H9 (cell line): ENCODE measurements around the gene TRRAP. TPM values are rescaled to one million over a fixed set of nuclear protein-coding genes. Genes with fewer than 3 reads are reported as not detected.

Source experiments
- DNase-seq: peaks from one replicate; pipeline ENCODE4 v3.0.0-alpha.2; 2017
- H2AFZ ChIP-seq: one replicate; pipeline ENCODE4 v1.6.1; 2013; ENCODE audit warnings: mild to moderate bottlenecking, low read length, control low read depth, moderate library complexity
- H2AK5ac ChIP-seq: 2 replicates; pipeline ENCODE4 v1.6.1; 2013; ENCODE audit warnings: low read length, control low read depth, mixed read lengths; ENCODE audit not compliant: insufficient read length
- H2BK120ac ChIP-seq: one replicate; pipeline ENCODE4 v1.6.1; 2013; ENCODE audit warnings: low read depth, mild to moderate bottlenecking, low read length, control low read depth, inconsistent platforms; ENCODE audit not compliant: poor library complexity, severe bottlenecking
- H2BK12ac ChIP-seq: 2 replicates; pipeline ENCODE4 v1.6.1; 2013; ENCODE audit warnings: low read length, control low read depth, mixed read lengths, low read depth; ENCODE audit not compliant: insufficient read length
- H2BK15ac ChIP-seq: 2 replicates; pipeline ENCODE4 v1.6.1; 2013; ENCODE audit warnings: low read depth, low read length, control low read depth
- H2BK20ac ChIP-seq: one replicate; pipeline ENCODE4 v1.6.1; 2013; ENCODE audit warnings: low read depth, mild to moderate bottlenecking, low read length, control low read depth, inconsistent platforms; ENCODE audit not compliant: poor library complexity, severe bottlenecking
- H2BK5ac ChIP-seq: 2 replicates; pipeline ENCODE4 v1.6.1; 2013; ENCODE audit warnings: low read length, control low read depth, mixed read lengths; ENCODE audit not compliant: insufficient read length
- H3K14ac ChIP-seq: 2 replicates; pipeline ENCODE4 v1.6.1; 2013; ENCODE audit warnings: low read length, control low read depth; ENCODE audit not compliant: insufficient read depth
- H3K18ac ChIP-seq: 2 replicates; pipeline ENCODE4 v1.6.1; 2013; ENCODE audit warnings: low read depth, mild to moderate bottlenecking, mixed read lengths, low read length, control low read depth; ENCODE audit not compliant: insufficient read length
- H3K23ac ChIP-seq: 2 replicates; pipeline ENCODE4 v1.6.1; 2013; ENCODE audit warnings: low read length, control low read depth, mixed read lengths, low read depth; ENCODE audit not compliant: insufficient read length
- H3K23me2 ChIP-seq: 2 replicates; pipeline ENCODE4 v1.6.1; 2013; ENCODE audit warnings: low read depth, mild to moderate bottlenecking, mixed read lengths, low read length, control low read depth; ENCODE audit not compliant: insufficient read length, poor library complexity, severe bottlenecking
- H3K27ac ChIP-seq: 2 replicates; pipeline ENCODE4 v1.5.1; 2013; ENCODE audit warnings: low read length, control low read depth, mixed read lengths, low read depth; ENCODE audit not compliant: insufficient read length
- H3K27me3 ChIP-seq: 2 replicates; pipeline ENCODE4 v1.6.1; 2013; ENCODE audit warnings: low read length, control low read depth, inconsistent platforms; ENCODE audit not compliant: insufficient read depth
- H3K4ac ChIP-seq: 2 replicates; pipeline ENCODE4 v1.6.1; 2013; ENCODE audit warnings: low read depth, mild to moderate bottlenecking, control low read depth, inconsistent platforms, low read length, moderate library complexity
- H3K4me1 ChIP-seq: 2 replicates; pipeline ENCODE4 v1.6.1; 2013; ENCODE audit warnings: low read length, control low read depth, inconsistent platforms; ENCODE audit not compliant: insufficient read depth
- H3K4me2 ChIP-seq: 2 replicates; pipeline ENCODE4 v1.6.1; 2013; ENCODE audit warnings: low read length, control low read depth, mixed read lengths; ENCODE audit not compliant: insufficient read length, insufficient read depth
- H3K56ac ChIP-seq: 2 replicates; pipeline ENCODE4 v1.6.1; 2013; ENCODE audit warnings: low read depth, mild to moderate bottlenecking, mixed read lengths, low read length, control low read depth; ENCODE audit not compliant: insufficient read length
- H3K79me1 ChIP-seq: 2 replicates; pipeline ENCODE4 v1.6.1; 2013; ENCODE audit warnings: low read depth, mild to moderate bottlenecking, moderate library complexity, low read length, control low read depth, inconsistent platforms; ENCODE audit not compliant: insufficient read depth, poor library complexity, severe bottlenecking
- H3K79me2 ChIP-seq: 2 replicates; pipeline ENCODE4 v1.6.1; 2013; ENCODE audit warnings: low read length, control low read depth, inconsistent platforms; ENCODE audit not compliant: insufficient read depth
- H3K9ac ChIP-seq: 2 replicates; pipeline ENCODE4 v1.6.1; 2013; ENCODE audit warnings: low read length, control low read depth, mixed read lengths; ENCODE audit not compliant: insufficient read length; ENCODE audit errors: extremely low read depth
- H3K9me3 ChIP-seq: one replicate; pipeline ENCODE4 v1.6.1; 2013; ENCODE audit warnings: low read depth, low read length, inconsistent platforms; ENCODE audit not compliant: control insufficient read depth
- H3T11ph ChIP-seq: one replicate; pipeline ENCODE4 v1.6.1; 2013; ENCODE audit warnings: mild to moderate bottlenecking, low read length, control low read depth, inconsistent platforms
- H4K20me1 ChIP-seq: one replicate; pipeline ENCODE4 v1.6.1; 2013; ENCODE audit not compliant: control insufficient read depth, insufficient read length, insufficient read depth
- H4K5ac ChIP-seq: 2 replicates; pipeline ENCODE4 v1.6.1; 2013; ENCODE audit warnings: low read depth, mild to moderate bottlenecking, mixed read lengths, low read length, control low read depth; ENCODE audit not compliant: insufficient read length
- H4K8ac ChIP-seq: replicated peaks from 2 replicates; pipeline ENCODE4 v1.6.1; 2013; ENCODE audit warnings: low read length, control low read depth, mixed read lengths, low read depth; ENCODE audit not compliant: insufficient read length
- H4K91ac ChIP-seq: 2 replicates; pipeline ENCODE4 v1.6.1; 2013; ENCODE audit warnings: low read depth, mild to moderate bottlenecking, moderate library complexity, mixed read lengths, low read length, control low read depth; ENCODE audit not compliant: insufficient read length
- H3K27ac Mint-ChIP-seq, 3 experiments: 2 replicates in 2 of 3; 3 replicates in 1 of 3; pipeline ENCODE4 v1.8.0; 2020 to 2021; ENCODE audit warnings: mixed read lengths in 3 of 3, mild to moderate bottlenecking in 1 of 3, moderate library complexity in 1 of 3
- H3K27me3 Mint-ChIP-seq: 2 replicates; pipeline ENCODE4 v1.8.0; 2021; ENCODE audit warnings: low read depth, mild to moderate bottlenecking, moderate library complexity, mixed read lengths
- H3K36me3 Mint-ChIP-seq, 3 experiments: 2 replicates in 2 of 3; 3 replicates in 1 of 3; pipeline ENCODE4 v1.8.0; 2020 to 2021; ENCODE audit warnings: low read depth in 3 of 3, mixed read lengths in 3 of 3; ENCODE audit not compliant: insufficient read depth in 1 of 3
- H3K4me1 Mint-ChIP-seq, 2 experiments: 2 replicates each; pipeline ENCODE4 v1.8.0; 2020; ENCODE audit warnings: mixed read lengths in 2 of 2
- H3K4me3 Mint-ChIP-seq, 2 experiments: 2 replicates in 1 of 2; 3 replicates in 1 of 2; pipeline ENCODE4 v1.8.0; 2020 to 2021; ENCODE audit warnings: mild to moderate bottlenecking in 2 of 2, mixed read lengths in 2 of 2, moderate library complexity in 1 of 2
- H3K9me3 Mint-ChIP-seq, 2 experiments: 2 replicates in 1 of 2; 3 replicates in 1 of 2; pipeline ENCODE4 v1.8.0; 2020; ENCODE audit warnings: mild to moderate bottlenecking in 2 of 2, mixed read lengths in 2 of 2, moderate library complexity in 1 of 2
- WGBS: extraction: QIAGEN DNeasy Blood & Tissue Kit; methylation state at CpG from one replicate; pipeline ENCODE4 v1.1.7; 2013; ENCODE audit warnings: missing lambda C conversion rate, low lambda C conversion rate, mixed read lengths; ENCODE audit not compliant: insufficient read length; ENCODE audit errors: extremely low coverage; 5-methylcytosine and 5-hydroxymethylcytosine counted together
- total RNA-seq: library from RNA; stranded (reverse); gene quantifications from 2 replicates; pipeline ENCODE4 v1.2.1, GENCODE V29; 2021
- TF ChIP-seq, protein P1 (sequence below): fragments of 200-600 bp; sonication (generic); conservative IDR thresholded peaks from 3 replicates; pipeline ENCODE4 v1.8.0; 2021; ENCODE audit warnings: antibody characterized with exemption, mild to moderate bottlenecking

Gene TRRAP
- total RNA-seq, 1 experiment from 2014 or later, result 58.6 TPM

DNA sequence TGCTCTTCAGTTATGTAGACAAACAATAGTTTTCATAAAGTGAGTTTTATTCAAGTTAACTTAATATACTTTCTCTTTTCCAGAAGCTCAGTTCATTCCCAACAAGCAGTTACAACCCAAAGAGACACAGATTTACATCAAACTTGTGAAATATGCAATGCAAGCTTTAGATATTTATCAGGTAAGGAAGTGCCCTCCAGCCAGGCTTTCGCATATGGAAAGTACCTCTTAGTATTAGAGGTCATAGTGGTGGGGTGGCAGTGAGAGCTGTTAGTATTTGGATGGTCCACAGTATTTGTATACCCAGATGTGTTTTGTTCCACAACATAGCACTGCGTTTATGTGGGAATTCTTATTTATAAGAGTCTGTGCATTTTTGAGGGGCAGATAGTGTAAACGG lies 32.1 kb downstream of the TRRAP start:
- Histone ChIP-seq H3K18ac (no peak overlapping the region), H3T11ph (no peak overlapping the region), H4K20me1 (peaks cover 2% of the 10 kb centered on the region), H3K23me2 (no peaks in the 10 kb centered on the region), H3K9me3 (peaks cover 8% of the 10 kb centered on the region), H2BK15ac (no peak overlapping the region), H3K4ac (no peak overlapping the region), H2BK5ac (no peak overlapping the region), H3K14ac (no peak overlapping the region), H3K56ac (no peak overlapping the region), H4K8ac (no peak overlapping the region), H2BK120ac (no peak overlapping the region), H2BK20ac (no peak overlapping the region), H2AK5ac (no peak overlapping the region), H4K5ac (no peak overlapping the region), H2AFZ (no peak overlapping the region), H3K27ac (no peak overlapping the region), H2BK12ac (no peak overlapping the region), H3K79me2 (no peaks in the 10 kb centered on the region), H3K23ac (no peak overlapping the region), H3K79me1 (no peaks in the 10 kb centered on the region), H3K4me1 (no peaks in the 10 kb centered on the region), H3K27me3 (no peaks in the 10 kb centered on the region), H4K91ac (no peak overlapping the region), H3K4me2 (no peak overlapping the region), H3K9ac (no peak overlapping the region)
- H3K4me3 Mint-ChIP-seq, result no peak overlapping the region
- no CpG with 5 or more reads among the region's 3 CpGs for WGBS
- no peak for DNase-seq
- H3K27ac Mint-ChIP-seq, result no peak overlapping the region
- H3K9me3 Mint-ChIP-seq, result peaks cover 13 to 15% of the 10 kb centered on the region in 2 experiments
- TF ChIP-seq, protein P1, sequence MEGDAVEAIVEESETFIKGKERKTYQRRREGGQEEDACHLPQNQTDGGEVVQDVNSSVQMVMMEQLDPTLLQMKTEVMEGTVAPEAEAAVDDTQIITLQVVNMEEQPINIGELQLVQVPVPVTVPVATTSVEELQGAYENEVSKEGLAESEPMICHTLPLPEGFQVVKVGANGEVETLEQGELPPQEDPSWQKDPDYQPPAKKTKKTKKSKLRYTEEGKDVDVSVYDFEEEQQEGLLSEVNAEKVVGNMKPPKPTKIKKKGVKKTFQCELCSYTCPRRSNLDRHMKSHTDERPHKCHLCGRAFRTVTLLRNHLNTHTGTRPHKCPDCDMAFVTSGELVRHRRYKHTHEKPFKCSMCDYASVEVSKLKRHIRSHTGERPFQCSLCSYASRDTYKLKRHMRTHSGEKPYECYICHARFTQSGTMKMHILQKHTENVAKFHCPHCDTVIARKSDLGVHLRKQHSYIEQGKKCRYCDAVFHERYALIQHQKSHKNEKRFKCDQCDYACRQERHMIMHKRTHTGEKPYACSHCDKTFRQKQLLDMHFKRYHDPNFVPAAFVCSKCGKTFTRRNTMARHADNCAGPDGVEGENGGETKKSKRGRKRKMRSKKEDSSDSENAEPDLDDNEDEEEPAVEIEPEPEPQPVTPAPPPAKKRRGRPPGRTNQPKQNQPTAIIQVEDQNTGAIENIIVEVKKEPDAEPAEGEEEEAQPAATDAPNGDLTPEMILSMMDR, result no peak
- no peaks in the 10 kb centered on the region for H3K27me3 Mint-ChIP-seq
- peaks cover 67 to 92% (median 89%) of the 10 kb centered on the region in 3 experiments for H3K36me3 Mint-ChIP-seq
- H3K4me1 Mint-ChIP-seq, result no peaks in the 10 kb centered on the region
